ENCODE results near the gene STXBP3.

- TF ChIP-seq CTCF (IDR thresholded peaks at IDR 0.05; ENCODE audit: poor library complexity) (no peak), EZH2phosphoT487 (IDR thresholded peaks at IDR 0.05; ENCODE audit: low read depth, severe bottlenecking, unreplicated experiment) (no peak)
These were observed 24.2 kb upstream of the STXBP3 start for GRCh38 chr1:108722292-108722691.

Measured in hepatocyte (in vitro differentiated cells).